ENCODE results near the gene ACTBL2.

The ACTBL2 gene

GRCh38 chr5:57442080-57442839 is 40.4 kb downstream of the ACTBL2 start:
- no peaks in the 10 kb centered on the region for H3K9me3 ChIP-seq (ENCODE audit: insufficient read depth, low read depth, low read length)
- no peak overlapping the region for H3K4me3 ChIP-seq (ENCODE audit: low read depth, low read length)
- H3K4me2 ChIP-seq (ENCODE audit: low read length) = no peak overlapping the region
- H3K9ac ChIP-seq (ENCODE audit: low read length) = no peak overlapping the region
- H3K27me3 ChIP-seq (ENCODE audit: insufficient read depth, low read length) = no peaks in the 10 kb centered on the region
- H3K18ac ChIP-seq (ENCODE audit: low read length) = no peak overlapping the region
- H3K4me1 ChIP-seq (ENCODE audit: control insufficient read depth in 1 of 2, insufficient read depth in 2 of 2, low read length in 2 of 2) = peaks cover 7 to 18% of the 10 kb centered on the region in 2 experiments
- H2BK5ac ChIP-seq (ENCODE audit: low read depth, low read length, poor library complexity) = no peak overlapping the region
- H2AK5ac ChIP-seq (ENCODE audit: low read length) = no peak overlapping the region
- H3K14ac ChIP-seq (ENCODE audit: low read length) = no peak overlapping the region
- H3K23ac ChIP-seq (ENCODE audit: low read length) = no peak overlapping the region
- no peak overlapping the region for H2BK120ac ChIP-seq (ENCODE audit: insufficient read depth, low read length, poor library complexity)
- H3K79me1 ChIP-seq (ENCODE audit: low read length) = no peaks in the 10 kb centered on the region
- DNase-seq = no peak
- no peaks in the 10 kb centered on the region for H3K36me3 ChIP-seq (ENCODE audit: control insufficient read depth in 1 of 2, insufficient read depth in 2 of 2, low read length in 2 of 2)
- no peaks in the 10 kb centered on the region for H3K79me2 ChIP-seq (ENCODE audit: control insufficient read depth, insufficient read depth, low read length, poor library complexity)
- H2AFZ ChIP-seq (ENCODE audit: insufficient read depth, low read length, poor library complexity) = no peak overlapping the region
- no CpG with 5 or more reads among the region's 4 CpGs for WGBS (ENCODE audit: extremely low coverage, insufficient coverage, insufficient read length)
- H4K91ac ChIP-seq (ENCODE audit: low read depth, low read length) = no peak overlapping the region
- no peak overlapping the region for H2BK12ac ChIP-seq (ENCODE audit: low read length)
- no peak overlapping the region for H3K27ac ChIP-seq (ENCODE audit: low read depth, low read length)
- no peak overlapping the region for H4K12ac ChIP-seq (ENCODE audit: low read depth, low read length)
- H3K4ac ChIP-seq (ENCODE audit: low read depth, low read length) = no peak overlapping the region
- H4K8ac ChIP-seq (ENCODE audit: low read depth, low read length) = no peak overlapping the region

- Histone ChIP-seq H3K4me2 (ENCODE audit: low read length) (no peak overlapping the region), H2BK12ac (ENCODE audit: low read length) (no peak overlapping the region), H3K18ac (ENCODE audit: low read length) (no peak overlapping the region), H3K36me3 (ENCODE audit: control insufficient read depth in 1 of 2, insufficient read depth in 2 of 2, low read length in 2 of 2) (no peaks in the 10 kb centered on the region), H4K8ac (ENCODE audit: low read depth, low read length) (no peak overlapping the region), H2BK5ac (ENCODE audit: low read depth, low read length, poor library complexity) (no peak overlapping the region), H3K79me2 (ENCODE audit: control insufficient read depth, insufficient read depth, low read length, poor library complexity) (no peaks in the 10 kb centered on the region), H3K9ac (ENCODE audit: low read length) (no peak overlapping the region), H4K91ac (ENCODE audit: low read depth, low read length) (no peak overlapping the region), H4K12ac (ENCODE audit: low read depth, low read length) (no peak overlapping the region), H3K4ac (ENCODE audit: low read depth, low read length) (no peak overlapping the region), H2BK120ac (ENCODE audit: insufficient read depth, low read length, poor library complexity) (no peak overlapping the region), H3K23ac (ENCODE audit: low read length) (no peak overlapping the region), H2AFZ (ENCODE audit: insufficient read depth, low read length, poor library complexity) (no peak overlapping the region), H3K9me3 (ENCODE audit: insufficient read depth, low read depth, low read length) (no peaks in the 10 kb centered on the region), H3K27me3 (ENCODE audit: insufficient read depth, low read length) (no peaks in the 10 kb centered on the region), H3K27ac (ENCODE audit: low read depth, low read length) (no peak overlapping the region), H3K4me1 (ENCODE audit: control insufficient read depth in 1 of 2, insufficient read depth in 2 of 2, low read length in 2 of 2) (peaks cover 7 to 18% of the 10 kb centered on the region in 2 experiments), H3K14ac (ENCODE audit: low read length) (no peak overlapping the region), H3K79me1 (ENCODE audit: low read length) (no peaks in the 10 kb centered on the region), H3K4me3 (ENCODE audit: low read depth, low read length) (no peak overlapping the region), H2AK5ac (ENCODE audit: low read length) (no peak overlapping the region)
- no peak for DNase-seq
- no CpG with 5 or more reads among the region's 2 CpGs for WGBS (ENCODE audit: extremely low coverage, insufficient coverage, insufficient read length)
Observed at GRCh38 chr5:57441557-57441956, 41.1 kb downstream of the ACTBL2 start.

GRCh38 chr5:57439601-57440000 is 43.0 kb downstream of the ACTBL2 start:
- Histone ChIP-seq H3K79me1 (ENCODE audit: low read length) (no peaks in the 10 kb centered on the region), H2BK5ac (ENCODE audit: low read depth, low read length, poor library complexity) (no peak overlapping the region), H3K4ac (ENCODE audit: low read depth, low read length) (no peak overlapping the region), H3K14ac (ENCODE audit: low read length) (no peak overlapping the region), H4K12ac (ENCODE audit: low read depth, low read length) (no peak overlapping the region), H3K4me3 (ENCODE audit: low read depth, low read length) (no peak overlapping the region), H3K4me1 (ENCODE audit: control insufficient read depth in 1 of 2, insufficient read depth in 2 of 2, low read length in 2 of 2) (peaks cover 2 to 9% of the 10 kb centered on the region in 2 experiments), H3K9ac (ENCODE audit: low read length) (no peak overlapping the region), H3K79me2 (ENCODE audit: control insufficient read depth, insufficient read depth, low read length, poor library complexity) (no peaks in the 10 kb centered on the region), H2AFZ (ENCODE audit: insufficient read depth, low read length, poor library complexity) (no peak overlapping the region), H2BK12ac (ENCODE audit: low read length) (no peak overlapping the region), H3K36me3 (ENCODE audit: control insufficient read depth in 1 of 2, insufficient read depth in 2 of 2, low read length in 2 of 2) (no peaks in the 10 kb centered on the region), H3K9me3 (ENCODE audit: insufficient read depth, low read depth, low read length) (no peaks in the 10 kb centered on the region), H2AK5ac (ENCODE audit: low read length) (no peak overlapping the region), H3K18ac (ENCODE audit: low read length) (no peak overlapping the region), H3K27ac (ENCODE audit: low read depth, low read length) (no peak overlapping the region), H2BK120ac (ENCODE audit: insufficient read depth, low read length, poor library complexity) (no peak overlapping the region), H4K8ac (ENCODE audit: low read depth, low read length) (no peak overlapping the region), H4K91ac (ENCODE audit: low read depth, low read length) (no peak overlapping the region), H3K23ac (ENCODE audit: low read length) (no peak overlapping the region), H3K4me2 (ENCODE audit: low read length) (no peak overlapping the region), H3K27me3 (ENCODE audit: insufficient read depth, low read length) (no peaks in the 10 kb centered on the region)
- no CpG with 5 or more reads among the region's 2 CpGs for WGBS (ENCODE audit: extremely low coverage, insufficient coverage, insufficient read length)
- DNase-seq = no peak

GRCh38 chr5:57437976-57438805 is 44.4 kb downstream of the ACTBL2 start:
- H3K27ac ChIP-seq (ENCODE audit: low read depth, low read length) = no peak overlapping the region
- H2BK5ac ChIP-seq (ENCODE audit: low read depth, low read length, poor library complexity) = no peak overlapping the region
- DNase-seq = no peak
- no peaks in the 10 kb centered on the region for H3K9me3 ChIP-seq (ENCODE audit: insufficient read depth, low read depth, low read length)
- no peaks in the 10 kb centered on the region for H3K79me1 ChIP-seq (ENCODE audit: low read length)
- no peak overlapping the region for H3K4me2 ChIP-seq (ENCODE audit: low read length)
- H3K4me3 ChIP-seq (ENCODE audit: low read depth, low read length) = no peak overlapping the region
- H3K18ac ChIP-seq (ENCODE audit: low read length) = no peak overlapping the region
- H3K14ac ChIP-seq (ENCODE audit: low read length) = no peak overlapping the region
- no peak overlapping the region for H2AK5ac ChIP-seq (ENCODE audit: low read length)
- H3K27me3 ChIP-seq (ENCODE audit: insufficient read depth, low read length) = no peaks in the 10 kb centered on the region
- peaks cover 2 to 9% of the 10 kb centered on the region in 2 experiments for H3K4me1 ChIP-seq (ENCODE audit: control insufficient read depth in 1 of 2, insufficient read depth in 2 of 2, low read length in 2 of 2)
- H4K8ac ChIP-seq (ENCODE audit: low read depth, low read length) = no peak overlapping the region
- WGBS (ENCODE audit: extremely low coverage, insufficient coverage, insufficient read length) = no CpG with 5 or more reads among the region's 8 CpGs
- H2BK12ac ChIP-seq (ENCODE audit: low read length) = no peak overlapping the region
- no peak overlapping the region for H2AFZ ChIP-seq (ENCODE audit: insufficient read depth, low read length, poor library complexity)
- H3K9ac ChIP-seq (ENCODE audit: low read length) = no peak overlapping the region
- no peak overlapping the region for H4K91ac ChIP-seq (ENCODE audit: low read depth, low read length)
- H3K79me2 ChIP-seq (ENCODE audit: control insufficient read depth, insufficient read depth, low read length, poor library complexity) = no peaks in the 10 kb centered on the region
- no peak overlapping the region for H2BK120ac ChIP-seq (ENCODE audit: insufficient read depth, low read length, poor library complexity)
- H3K23ac ChIP-seq (ENCODE audit: low read length) = no peak overlapping the region
- H4K12ac ChIP-seq (ENCODE audit: low read depth, low read length) = no peak overlapping the region
- H3K36me3 ChIP-seq (ENCODE audit: control insufficient read depth in 1 of 2, insufficient read depth in 2 of 2, low read length in 2 of 2) = no peaks in the 10 kb centered on the region
- H3K4ac ChIP-seq (ENCODE audit: low read depth, low read length) = no peak overlapping the region

Measured in trophoblast cell (in vitro differentiated cells and primary cell).